Subcutaneous adipose tissue (tissue), 4 donors: ENCODE results near the gene OR10H1. TPM values are rescaled to one million over a fixed set of nuclear protein-coding genes. Genes with fewer than 3 reads are reported as not detected.

ENCODE experiments used
- total RNA-seq, 4 donors: library from RNA; depleted of rRNA; stranded (reverse); fragments of >200 nt; gene quantifications; one replicate each; pipeline ENCODE4 v1.1.0, GENCODE V29; 2016
- TF ChIP-seq, protein P1 (sequence below): fragments of 450-650 bp; IDR thresholded peaks from one replicate; pipeline ENCODE4 v1.5.1; 2016; ENCODE audit warnings: low read depth, mild to moderate bottlenecking, control low read depth, antibody characterized with exemption, moderate library complexity

OR10H1 gene
- total RNA-seq, 4 donors from 2014 or later, result not detected

DNA sequence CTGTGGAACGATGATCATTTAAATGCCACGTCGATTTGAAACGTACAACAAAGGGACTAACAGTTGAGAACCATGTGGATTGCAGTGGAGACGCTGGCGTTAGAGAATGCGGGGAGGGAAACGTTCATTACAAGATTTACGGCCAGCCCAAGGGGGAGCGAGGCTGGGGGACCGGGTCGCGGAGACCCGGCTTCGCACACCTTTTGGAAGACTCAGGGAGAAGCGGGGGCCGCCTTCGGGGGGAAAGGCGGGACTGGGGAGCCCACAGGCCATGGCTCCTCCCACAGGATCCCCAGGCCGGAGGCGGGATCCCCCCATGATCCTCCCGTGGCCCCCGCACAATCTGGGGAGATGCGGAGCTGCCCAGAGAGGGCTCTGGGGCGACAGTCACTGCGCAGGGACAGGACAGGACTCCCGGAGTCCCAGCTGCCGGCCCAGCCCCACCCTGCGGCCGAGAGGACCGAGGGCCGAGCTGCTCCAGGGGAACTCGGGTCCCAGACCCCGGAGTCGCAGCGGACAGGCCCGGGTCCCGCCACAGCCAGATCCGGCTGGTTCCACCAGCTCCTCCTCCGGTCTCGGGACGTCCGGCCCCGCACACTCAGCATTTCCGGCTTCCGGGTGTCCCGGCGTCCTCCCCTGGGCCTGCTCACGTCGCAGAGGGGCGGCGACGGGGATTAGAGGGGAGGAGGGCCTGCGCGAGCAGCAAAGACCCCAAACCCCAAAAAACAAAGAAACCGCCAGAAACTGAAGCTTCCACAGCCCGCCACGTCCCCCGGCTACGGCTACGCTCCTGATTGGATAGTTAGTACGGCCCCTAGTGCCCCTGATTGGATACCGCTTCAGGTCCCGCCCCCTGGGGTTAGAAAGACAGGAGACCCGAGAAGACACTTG lies 21.1 kb upstream of the OR10H1 start:
- TF ChIP-seq, protein P1, sequence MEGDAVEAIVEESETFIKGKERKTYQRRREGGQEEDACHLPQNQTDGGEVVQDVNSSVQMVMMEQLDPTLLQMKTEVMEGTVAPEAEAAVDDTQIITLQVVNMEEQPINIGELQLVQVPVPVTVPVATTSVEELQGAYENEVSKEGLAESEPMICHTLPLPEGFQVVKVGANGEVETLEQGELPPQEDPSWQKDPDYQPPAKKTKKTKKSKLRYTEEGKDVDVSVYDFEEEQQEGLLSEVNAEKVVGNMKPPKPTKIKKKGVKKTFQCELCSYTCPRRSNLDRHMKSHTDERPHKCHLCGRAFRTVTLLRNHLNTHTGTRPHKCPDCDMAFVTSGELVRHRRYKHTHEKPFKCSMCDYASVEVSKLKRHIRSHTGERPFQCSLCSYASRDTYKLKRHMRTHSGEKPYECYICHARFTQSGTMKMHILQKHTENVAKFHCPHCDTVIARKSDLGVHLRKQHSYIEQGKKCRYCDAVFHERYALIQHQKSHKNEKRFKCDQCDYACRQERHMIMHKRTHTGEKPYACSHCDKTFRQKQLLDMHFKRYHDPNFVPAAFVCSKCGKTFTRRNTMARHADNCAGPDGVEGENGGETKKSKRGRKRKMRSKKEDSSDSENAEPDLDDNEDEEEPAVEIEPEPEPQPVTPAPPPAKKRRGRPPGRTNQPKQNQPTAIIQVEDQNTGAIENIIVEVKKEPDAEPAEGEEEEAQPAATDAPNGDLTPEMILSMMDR, result no peak

DNA sequence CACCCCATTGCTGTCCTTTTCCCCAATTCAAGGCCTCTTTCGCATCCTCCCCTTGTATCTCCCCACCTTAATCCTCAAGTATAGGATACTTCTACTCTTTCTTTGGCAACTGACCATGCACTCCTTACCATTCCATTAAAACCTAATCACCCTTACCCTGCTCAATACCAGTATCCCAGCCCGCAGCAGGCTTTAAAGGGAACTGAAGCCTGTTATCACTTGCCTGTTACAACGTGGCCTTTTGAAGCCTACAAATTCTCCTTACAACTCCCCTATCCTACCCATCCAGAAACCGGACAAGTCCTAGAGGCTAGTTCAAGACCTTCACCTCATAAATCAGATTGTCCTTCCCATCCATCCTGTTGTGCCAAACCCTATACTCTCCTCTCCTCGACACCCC lies 16.2 kb upstream of the OR10H1 start:
- TF ChIP-seq, protein P1, result no peak

DNA sequence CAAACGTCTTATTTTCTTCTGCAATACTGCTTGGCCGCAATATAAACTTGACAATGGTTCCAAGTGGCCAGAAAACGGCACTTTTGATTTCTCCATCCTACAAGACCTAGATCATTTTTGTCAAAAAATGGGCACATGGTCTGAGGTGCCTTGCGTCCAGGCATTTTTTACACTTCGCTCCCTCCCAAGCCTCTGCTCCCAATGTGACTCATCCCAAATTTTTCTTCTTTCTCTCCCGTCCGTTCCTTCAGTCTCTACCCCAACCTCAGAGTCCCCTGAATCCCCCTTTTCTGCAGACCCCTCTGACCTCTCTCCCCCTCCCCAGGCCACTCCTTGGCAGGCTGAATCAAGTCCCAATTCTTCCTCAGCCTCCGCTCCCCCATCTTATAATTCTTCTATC lies 14.3 kb upstream of the OR10H1 start:
- TF ChIP-seq, protein P1, result no peak

- TF ChIP-seq, protein P1, result no peak
Observed at GRCh38 chr19:15829306-15829698, 13.8 kb upstream of the OR10H1 start.

GRCh38 chr19:15828121-15828610 lies 12.7 kb upstream of the OR10H1 start:
- TF ChIP-seq, protein P1, result no peak

- TF ChIP-seq, protein P1, result no peak
Observed at GRCh38 chr19:15825753-15826152, 10.3 kb upstream of the OR10H1 start.

- TF ChIP-seq, protein P1, result no peak
Observed at GRCh38 chr19:15820646-15821045, 5.2 kb upstream of the OR10H1 start.
